ENCODE measurements around the gene PRMT7. TPM values are rescaled to one million over a fixed set of nuclear protein-coding genes. Genes with fewer than 3 reads are reported as not detected.
A peak's percentile ranks its signal among the peaks of the same experiment; 100 is the strongest.

Gene PRMT7
- total and polyA plus RNA-seq, 2 donors from 2014 or later, result 20.4 to 33.7 TPM

GRCh38 chr16:68383858-68384257, 73.0 kb downstream of the PRMT7 start:
- H3K4me3 ChIP-seq (ENCODE audit: low read length in 3 of 3), result no peak overlapping the region
- intact Hi-C loops (cut with DNase I), result no loop called here
- no peaks in the 10 kb centered on the region for H3K36me3 ChIP-seq (ENCODE audit: control insufficient read depth in 2 of 3, insufficient read depth in 3 of 3, low read length in 3 of 3)
- DNase-seq, result peak in 1 of 5 donors; percentile 28
- no peaks in the 10 kb centered on the region for H3K9me3 ChIP-seq (ENCODE audit: control insufficient read depth in 2 of 3, insufficient read depth in 1 of 3, low read length in 3 of 3)
- no peak overlapping the region for H3K9ac ChIP-seq (ENCODE audit: low read length in 3 of 3)
- no peaks in the 10 kb centered on the region for H3K27me3 ChIP-seq (ENCODE audit: control insufficient read depth, insufficient read depth, low read length)
- H3K27ac ChIP-seq (ENCODE audit: low read depth in 2 of 2, low read length in 2 of 2), result no peak overlapping the region
- TF ChIP-seq CTCF (IDR thresholded peaks at IDR 0.05; ENCODE audit: borderline replicate concordance, extremely low read depth, insufficient read depth), result no peak
- H3K4me1 ChIP-seq (ENCODE audit: control insufficient read depth in 2 of 3, insufficient read depth in 2 of 3, low read depth in 1 of 3, low read length in 3 of 3), result no peaks in the 10 kb centered on the region
- FAIRE-seq, result no peak

- TF ChIP-seq CTCF (IDR thresholded peaks at IDR 0.05; ENCODE audit: borderline replicate concordance, extremely low read depth, insufficient read depth), result no peak
- H3K27me3 ChIP-seq (ENCODE audit: control insufficient read depth, insufficient read depth, low read length), result no peaks in the 10 kb centered on the region
- intact Hi-C loops (cut with DNase I), result no loop called here
- no peaks in the 10 kb centered on the region for H3K36me3 ChIP-seq (ENCODE audit: control insufficient read depth in 2 of 3, insufficient read depth in 3 of 3, low read length in 3 of 3)
- no peak overlapping the region for H3K27ac ChIP-seq (ENCODE audit: low read depth in 2 of 2, low read length in 2 of 2)
- no peaks in the 10 kb centered on the region for H3K4me1 ChIP-seq (ENCODE audit: control insufficient read depth in 2 of 3, insufficient read depth in 2 of 3, low read depth in 1 of 3, low read length in 3 of 3)
- H3K9me3 ChIP-seq (ENCODE audit: control insufficient read depth in 2 of 3, insufficient read depth in 1 of 3, low read length in 3 of 3), result no peaks in the 10 kb centered on the region
- no peak overlapping the region for H3K4me3 ChIP-seq (ENCODE audit: low read length in 3 of 3)
- peak in 2 of 5 donors; percentile 24 to 57 for DNase-seq
- no peak for FAIRE-seq
- H3K9ac ChIP-seq (ENCODE audit: low read length in 3 of 3), result no peak overlapping the region
Observed at GRCh38 chr16:68384288-68385161, 73.7 kb downstream of the PRMT7 start.

- DNase-seq, result no peak
- no peak for FAIRE-seq
- TF ChIP-seq CTCF (IDR thresholded peaks at IDR 0.05; ENCODE audit: borderline replicate concordance, extremely low read depth, insufficient read depth), result no peak
- H3K4me1 ChIP-seq (ENCODE audit: control insufficient read depth in 2 of 3, insufficient read depth in 2 of 3, low read depth in 1 of 3, low read length in 3 of 3), result no peaks in the 10 kb centered on the region
- no peaks in the 10 kb centered on the region for H3K36me3 ChIP-seq (ENCODE audit: control insufficient read depth in 2 of 3, insufficient read depth in 3 of 3, low read length in 3 of 3)
- H3K4me3 ChIP-seq (ENCODE audit: low read length in 3 of 3), result no peak overlapping the region
- no peak overlapping the region for H3K27ac ChIP-seq (ENCODE audit: low read depth in 2 of 2, low read length in 2 of 2)
- H3K9ac ChIP-seq (ENCODE audit: low read length in 3 of 3), result no peak overlapping the region
- intact Hi-C loops (cut with DNase I), result no loop called here
- H3K27me3 ChIP-seq (ENCODE audit: control insufficient read depth, insufficient read depth, low read length), result no peaks in the 10 kb centered on the region
- H3K9me3 ChIP-seq (ENCODE audit: control insufficient read depth in 2 of 3, insufficient read depth in 1 of 3, low read length in 3 of 3), result no peaks in the 10 kb centered on the region
Observed at GRCh38 chr16:68385371-68385770, 74.6 kb downstream of the PRMT7 start.
